Activated T-helper 9 cell treated with anti-CD3 and anti-CD28 coated beads, Interleukin-2, amount 50 U/mL, for 16 hours (primary cell): Measurements from ENCODE around the gene ALG1.
"Not testable (repeated sequence)": the region's sequence is repeated elsewhere in the genome, so short reads cannot be mapped to it uniquely, and the experiment has no call there.

ENCODE experiments used
- DNase-seq: peaks from one replicate; pipeline ENCODE4 v3.0.0-alpha.2; 2020; ENCODE audit warnings: low read depth

ALG1 gene

GRCh38 chr16:5073771-5074170 is 2.1 kb downstream of the ALG1 start:
- DNase-seq = not testable (repeated sequence)

GRCh38 chr16:5075637-5076036 is 4.0 kb downstream of the ALG1 start:
- DNase-seq = no peak

- no peak for DNase-seq
These were observed 5.7 kb downstream of the ALG1 start for GRCh38 chr16:5077304-5077703.

- no peak for DNase-seq
These were observed 7.0 kb downstream of the ALG1 start for GRCh38 chr16:5078626-5079025.

GRCh38 chr16:5080461-5080860 is 8.8 kb downstream of the ALG1 start:
- DNase-seq = not testable (repeated sequence)

- DNase-seq = not testable (repeated sequence)
These were observed 9.4 kb downstream of the ALG1 start for GRCh38 chr16:5080996-5081395.

GRCh38 chr16:5083646-5084045 is 12.0 kb downstream of the ALG1 start:
- not testable (repeated sequence) for DNase-seq

- DNase-seq = not testable (repeated sequence)
These were observed 12.6 kb downstream of the ALG1 start for GRCh38 chr16:5084099-5084731.

GRCh38 chr16:5084802-5085201 is 13.2 kb downstream of the ALG1 start:
- peak; percentile 31 for DNase-seq

- not testable (repeated sequence) for DNase-seq
These were observed 14.1 kb downstream of the ALG1 start for GRCh38 chr16:5085716-5086115.

GRCh38 chr16:5088086-5088790 is 16.6 kb downstream of the ALG1 start:
- not testable (repeated sequence) for DNase-seq

- DNase-seq = not testable (repeated sequence)
These were observed 17.3 kb downstream of the ALG1 start for GRCh38 chr16:5088936-5089335.

GRCh38 chr16:5089911-5090555 is 18.4 kb downstream of the ALG1 start:
- not testable (repeated sequence) for DNase-seq

- DNase-seq = not testable (repeated sequence)
These were observed 18.9 kb downstream of the ALG1 start for GRCh38 chr16:5090592-5090991.

- not testable (repeated sequence) for DNase-seq
These were observed 21.4 kb downstream of the ALG1 start for GRCh38 chr16:5093081-5093480.

- not testable (repeated sequence) for DNase-seq
These were observed 22.1 kb downstream of the ALG1 start for GRCh38 chr16:5093746-5094145.

GRCh38 chr16:5095145-5095830 is 23.6 kb downstream of the ALG1 start:
- DNase-seq = not testable (repeated sequence)

GRCh38 chr16:5096437-5097060 is 24.9 kb downstream of the ALG1 start:
- not testable (repeated sequence) for DNase-seq

GRCh38 chr16:5097061-5097469 is 25.4 kb downstream of the ALG1 start:
- peak; percentile 23 for DNase-seq

- peak; percentile 86 for DNase-seq
These were observed 26.0 kb downstream of the ALG1 start, which contains the start of gene EEF2KMT for GRCh38 chr16:5097470-5098220. TSS of gene EEF2KMT (minus strand) at chr16:5097795. CDS start at chr16:5097739, 56 bp downstream.
